ENCODE results near the gene AP5S1. TPM values are rescaled to one million over a fixed set of nuclear protein-coding genes. Genes with fewer than 3 reads are reported as not detected.

AP5S1 gene
- total and polyA plus RNA-seq, 2 donors, result 9.2 to 10.2 TPM

- DNase-seq (ENCODE audit: extremely low spot score), result peak; percentile 92
- 2% methylated on average over 20 of the region's 20 CpGs for WGBS
- peaks cover 2% of the 10 kb centered on the region for H3K4me1 ChIP-seq (ENCODE audit: insufficient read depth)
- no peaks in the 10 kb centered on the region for H3K36me3 ChIP-seq (ENCODE audit: insufficient read depth)
- H3K27ac ChIP-seq (ENCODE audit: low read depth), result peak overlapping the region; percentile 66
- H3K4me3 ChIP-seq (ENCODE audit: low read depth, low read length), result peak overlapping the region; percentile 8
These were observed 8.7 kb upstream of the AP5S1 start for GRCh38 chr20:3811467-3812258.

- H3K4me3 ChIP-seq (ENCODE audit: low read depth, low read length), result no peak overlapping the region
These were observed 8.1 kb upstream of the AP5S1 start for GRCh38 chr20:3812259-3812681.

GRCh38 chr20:3812975-3813847, 7.1 kb upstream of the AP5S1 start:
- Histone ChIP-seq H3K36me3 (ENCODE audit: insufficient read depth) (no peaks in the 10 kb centered on the region), H3K27ac (ENCODE audit: low read depth) (peak overlapping the region; percentile 73), H3K4me3 (ENCODE audit: low read depth, low read length) (no peak overlapping the region), H3K4me1 (ENCODE audit: insufficient read depth) (peaks cover 2% of the 10 kb centered on the region)
- WGBS, result 49% methylated on average over 8 of the region's 8 CpGs
- no peak for DNase-seq (ENCODE audit: extremely low spot score)

More at GRCh38 chr20:3812259-3812681, 8.1 kb upstream of the AP5S1 start:
- no peaks in the 10 kb centered on the region for H3K36me3 ChIP-seq (ENCODE audit: insufficient read depth)
- peak overlapping the region; percentile 66 for H3K27ac ChIP-seq (ENCODE audit: low read depth)
- peaks cover 2% of the 10 kb centered on the region for H3K4me1 ChIP-seq (ENCODE audit: insufficient read depth)
- DNase-seq (ENCODE audit: extremely low spot score), result no peak
- WGBS, result 88% methylated on average over 9 of the region's 9 CpGs

- H3K36me3 ChIP-seq (ENCODE audit: insufficient read depth), result no peaks in the 10 kb centered on the region
- H3K4me3 ChIP-seq (ENCODE audit: low read depth, low read length), result no peak overlapping the region
- 66% methylated on average over 12 of the region's 12 CpGs for WGBS
- no peak overlapping the region for H3K27ac ChIP-seq (ENCODE audit: low read depth)
- H3K4me1 ChIP-seq (ENCODE audit: insufficient read depth), result peaks cover 2% of the 10 kb centered on the region
- no peak for DNase-seq (ENCODE audit: extremely low spot score)
These were observed 6.3 kb upstream of the AP5S1 start for GRCh38 chr20:3813848-3814581.

- Histone ChIP-seq H3K27ac (ENCODE audit: low read depth) (no peak overlapping the region), H3K4me1 (ENCODE audit: insufficient read depth) (peaks cover 2% of the 10 kb centered on the region), H3K4me3 (ENCODE audit: low read depth, low read length) (no peak overlapping the region), H3K36me3 (ENCODE audit: insufficient read depth) (no peaks in the 10 kb centered on the region)
- 88% methylated on average over 7 of the region's 7 CpGs for WGBS
- DNase-seq (ENCODE audit: extremely low spot score), result no peak
These were observed 5.3 kb upstream of the AP5S1 start for GRCh38 chr20:3814928-3815495.

GRCh38 chr20:3815703-3816315, 4.5 kb upstream of the AP5S1 start:
- Histone ChIP-seq H3K36me3 (ENCODE audit: insufficient read depth) (no peaks in the 10 kb centered on the region), H3K27ac (ENCODE audit: low read depth) (no peak overlapping the region), H3K4me1 (ENCODE audit: insufficient read depth) (peaks cover 2% of the 10 kb centered on the region), H3K4me3 (ENCODE audit: low read depth, low read length) (no peak overlapping the region)
- WGBS, result 77% methylated on average over 9 of the region's 9 CpGs
- DNase-seq (ENCODE audit: extremely low spot score), result no peak

GRCh38 chr20:3818155-3819151, 1.9 kb upstream of the AP5S1 start:
- WGBS, result 86% methylated on average over 8 of the region's 8 CpGs

GRCh38 chr20:3819411-3820047, 818 bp upstream of the AP5S1 start:
- Histone ChIP-seq H3K36me3 (ENCODE audit: insufficient read depth) (no peaks in the 10 kb centered on the region), H3K4me3 (ENCODE audit: low read depth, low read length) (peak overlapping the region; percentile 56), H3K27ac (ENCODE audit: low read depth) (peak overlapping the region; percentile 84), H3K4me1 (ENCODE audit: insufficient read depth) (no peaks in the 10 kb centered on the region)
- DNase-seq (ENCODE audit: extremely low spot score), result no peak
- 63% methylated on average over 20 of the region's 20 CpGs for WGBS

More at GRCh38 chr20:3818155-3819151, 1.9 kb upstream of the AP5S1 start:
- Histone ChIP-seq H3K4me1 (ENCODE audit: insufficient read depth) (peaks cover 2% of the 10 kb centered on the region), H3K4me3 (ENCODE audit: low read depth, low read length) (no peak overlapping the region), H3K36me3 (ENCODE audit: insufficient read depth) (no peaks in the 10 kb centered on the region), H3K27ac (ENCODE audit: low read depth) (peak overlapping the region; percentile 34)
- no peak for DNase-seq (ENCODE audit: extremely low spot score)

- no peak for DNase-seq (ENCODE audit: extremely low spot score)
- Histone ChIP-seq H3K27ac (ENCODE audit: low read depth) (peak overlapping the region; percentile 99), H3K36me3 (ENCODE audit: insufficient read depth) (no peaks in the 10 kb centered on the region), H3K4me3 (ENCODE audit: low read depth, low read length) (peak overlapping the region; percentile 56), H3K4me1 (ENCODE audit: insufficient read depth) (no peaks in the 10 kb centered on the region)
- WGBS, result 44% methylated on average over 20 of the region's 20 CpGs
These were observed 767 bp downstream of the AP5S1 start for GRCh38 chr20:3820901-3821727.

GRCh38 chr20:3821996-3822395, 1.6 kb downstream of the AP5S1 start:
- no peak overlapping the region for H3K4me3 ChIP-seq (ENCODE audit: low read depth, low read length)
- H3K27ac ChIP-seq (ENCODE audit: low read depth), result no peak overlapping the region
- H3K36me3 ChIP-seq (ENCODE audit: insufficient read depth), result no peaks in the 10 kb centered on the region
- WGBS, result 94% methylated on average over 14 of the region's 14 CpGs
- H3K4me1 ChIP-seq (ENCODE audit: insufficient read depth), result no peaks in the 10 kb centered on the region
- DNase-seq (ENCODE audit: extremely low spot score), result no peak

- no peak overlapping the region for H3K27ac ChIP-seq (ENCODE audit: low read depth)
- H3K4me3 ChIP-seq (ENCODE audit: low read depth, low read length), result no peak overlapping the region
- H3K4me1 ChIP-seq (ENCODE audit: insufficient read depth), result no peaks in the 10 kb centered on the region
- no peaks in the 10 kb centered on the region for H3K36me3 ChIP-seq (ENCODE audit: insufficient read depth)
- 93% methylated on average over 20 of the region's 20 CpGs for WGBS
- no peak for DNase-seq (ENCODE audit: extremely low spot score)
These were observed 3.5 kb downstream of the AP5S1 start for GRCh38 chr20:3823881-3824280.

Measured in urinary bladder (tissue), 4 donors.